Measurements from ENCODE around the gene MOSPD3. TPM values are rescaled to one million over a fixed set of nuclear protein-coding genes. Genes with fewer than 3 reads are reported as not detected.
"Not testable (repeated sequence)": the region's sequence is repeated elsewhere in the genome, so short reads cannot be mapped to it uniquely, and the experiment has no call there.

Gene MOSPD3
- total RNA-seq, 1 donor from 2014 or later = 2.6 TPM

DNA sequence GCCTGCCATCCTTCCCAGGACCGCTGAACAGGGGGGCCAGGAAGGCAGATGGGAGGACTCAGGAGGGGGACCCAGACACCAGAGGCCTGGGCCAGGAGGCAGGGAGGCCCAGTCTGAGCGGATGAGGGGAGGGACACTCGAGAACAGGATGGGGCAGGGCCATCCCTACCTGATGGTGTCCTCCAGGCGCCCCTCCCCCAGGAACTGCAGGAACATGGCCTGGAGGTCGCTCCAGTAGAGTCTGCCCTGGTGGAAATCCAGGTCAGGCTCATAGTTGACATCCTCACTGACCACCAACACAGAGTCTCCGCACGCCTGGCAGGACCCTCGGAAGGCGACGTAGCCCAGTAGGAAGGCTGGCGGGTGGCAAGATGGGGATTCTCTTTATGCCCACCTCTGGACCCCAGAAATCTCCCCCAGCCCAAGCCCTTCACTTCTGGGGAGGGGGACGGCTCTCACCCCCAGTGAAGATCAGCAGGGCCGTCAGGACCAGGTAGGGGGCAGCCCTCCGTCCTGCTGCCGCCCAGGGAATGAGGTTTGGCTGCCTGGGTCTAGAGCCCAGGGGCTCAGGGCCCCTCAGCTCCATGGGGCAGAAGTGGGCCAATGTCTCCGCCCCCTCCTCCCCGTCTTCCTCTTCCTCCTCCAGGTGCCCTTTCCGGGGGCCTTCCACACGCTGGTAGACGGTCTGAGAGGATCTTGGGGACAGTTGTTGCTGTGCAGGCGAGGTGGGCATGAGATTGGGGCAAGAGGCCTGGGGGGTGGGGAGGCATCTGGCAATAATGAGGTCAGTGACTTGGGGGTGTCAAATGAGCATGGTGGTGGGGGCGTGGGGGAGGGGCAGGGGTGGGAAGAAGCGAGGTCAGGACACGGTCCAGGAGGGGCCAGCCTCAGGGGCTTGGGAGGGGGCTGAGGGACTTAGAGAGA is 28.4 kb downstream of the MOSPD3 start:
- H3K27ac ChIP-seq (ENCODE audit: low read depth, low read length) = no peak overlapping the region
- no peak overlapping the region for H3K9ac ChIP-seq (ENCODE audit: low read depth in 1 of 3, low read length in 3 of 3)
- peaks cover 8 to 38% (median 31%) of the 10 kb centered on the region in 3 donors for H3K27me3 ChIP-seq (ENCODE audit: control insufficient read depth in 3 of 3, insufficient read depth in 3 of 3, low read length in 3 of 3)
- no peaks in the 10 kb centered on the region for H3K9me3 ChIP-seq (ENCODE audit: control insufficient read depth in 3 of 3, low read length in 3 of 3)
- no peaks in the 10 kb centered on the region for H3K4me1 ChIP-seq (ENCODE audit: control insufficient read depth in 3 of 3, insufficient read depth in 3 of 3, low read length in 3 of 3)
- H3K4me3 ChIP-seq (ENCODE audit: low read length in 3 of 3) = no peak overlapping the region
- H3K36me3 ChIP-seq (ENCODE audit: control insufficient read depth in 3 of 3, insufficient read depth in 3 of 3, low read length in 3 of 3) = no peaks in the 10 kb centered on the region

DNA sequence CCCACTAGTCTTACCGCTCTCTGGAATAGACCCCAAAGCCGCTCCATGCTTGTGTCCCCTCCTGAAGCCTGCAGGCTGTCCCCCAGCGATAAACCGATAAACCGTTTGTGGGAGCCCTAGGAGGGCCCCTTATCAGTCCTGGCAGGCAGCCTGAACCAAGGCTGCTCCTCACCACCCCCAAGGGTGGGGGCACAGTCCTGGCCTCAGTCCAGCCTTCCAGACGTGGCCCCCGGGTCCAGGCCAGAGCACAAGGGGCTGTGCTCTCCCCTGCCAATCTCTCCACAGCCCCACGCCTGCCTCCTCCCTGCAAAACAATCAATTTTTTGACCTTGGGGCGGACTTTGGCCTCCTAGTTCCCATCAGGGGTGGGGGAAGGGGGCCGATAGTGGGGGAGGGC is 29.1 kb downstream of the MOSPD3 start, which contains the start of gene TFR2:
TSS of gene TFR2 (minus strand) at position 90 of the 397 bp plus-strand sequence. CDS start at position 47, 43 bp downstream.
- H3K4me3 ChIP-seq (ENCODE audit: low read length in 3 of 3) = no peak within 1 kb of the TSS
- no peaks in the 10 kb centered on the region for H3K9me3 ChIP-seq (ENCODE audit: control insufficient read depth in 3 of 3, low read length in 3 of 3)
- no peaks in the 10 kb centered on the region for H3K36me3 ChIP-seq (ENCODE audit: control insufficient read depth in 3 of 3, insufficient read depth in 3 of 3, low read length in 3 of 3)
- no peak within 1 kb of the TSS for H3K27ac ChIP-seq (ENCODE audit: low read depth, low read length)
- no peak within 1 kb of the TSS for H3K9ac ChIP-seq (ENCODE audit: low read depth in 1 of 3, low read length in 3 of 3)
- peaks cover 12 to 44% (median 31%) of the 10 kb centered on the region in 3 donors for H3K27me3 ChIP-seq (ENCODE audit: control insufficient read depth in 3 of 3, insufficient read depth in 3 of 3, low read length in 3 of 3)
- no peaks in the 10 kb centered on the region for H3K4me1 ChIP-seq (ENCODE audit: control insufficient read depth in 3 of 3, insufficient read depth in 3 of 3, low read length in 3 of 3)

DNA sequence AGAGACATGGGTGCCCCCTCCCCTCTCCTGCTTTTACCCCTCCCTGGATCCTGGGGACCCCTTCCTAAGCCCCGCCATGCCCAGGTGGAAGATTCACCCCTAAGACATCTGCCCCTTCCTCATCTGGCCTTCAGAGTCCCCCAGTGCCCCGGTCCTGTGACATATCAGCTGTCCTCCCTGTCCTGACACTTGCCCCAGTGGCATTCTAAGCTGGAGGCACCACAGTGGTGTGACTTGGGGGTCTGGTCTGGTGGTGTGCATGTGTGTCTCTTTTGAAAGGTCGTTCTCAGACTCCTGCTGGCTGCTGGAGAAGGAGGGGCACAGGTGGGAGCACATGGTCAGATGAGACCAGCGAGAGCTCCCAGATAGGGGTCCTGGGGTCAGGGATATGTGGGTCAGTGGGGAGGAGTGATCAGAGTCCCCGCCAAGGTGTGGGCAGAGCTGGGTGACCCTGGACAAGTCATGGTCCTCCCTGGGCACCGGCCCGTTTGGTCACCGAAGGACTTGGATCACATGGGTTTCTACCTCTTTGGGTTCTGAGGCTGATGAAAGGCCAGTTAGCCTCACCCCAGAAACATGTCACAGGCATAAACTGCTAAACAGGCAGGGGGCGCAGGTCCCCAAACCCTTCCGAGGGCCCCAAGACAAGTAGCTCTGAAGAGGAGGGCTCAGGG is 29.7 kb downstream of the MOSPD3 start:
- no peaks in the 10 kb centered on the region for H3K4me1 ChIP-seq (ENCODE audit: control insufficient read depth in 3 of 3, insufficient read depth in 3 of 3, low read length in 3 of 3)
- H3K9me3 ChIP-seq (ENCODE audit: control insufficient read depth in 3 of 3, low read length in 3 of 3) = no peaks in the 10 kb centered on the region
- no peak overlapping the region for H3K27ac ChIP-seq (ENCODE audit: low read depth, low read length)
- H3K36me3 ChIP-seq (ENCODE audit: control insufficient read depth in 3 of 3, insufficient read depth in 3 of 3, low read length in 3 of 3) = no peaks in the 10 kb centered on the region
- H3K9ac ChIP-seq (ENCODE audit: low read depth in 1 of 3, low read length in 3 of 3) = no peak overlapping the region
- no peak overlapping the region for H3K4me3 ChIP-seq (ENCODE audit: low read length in 3 of 3)
- peaks cover 12 to 46% (median 37%) of the 10 kb centered on the region in 3 donors for H3K27me3 ChIP-seq (ENCODE audit: control insufficient read depth in 3 of 3, insufficient read depth in 3 of 3, low read length in 3 of 3)

DNA sequence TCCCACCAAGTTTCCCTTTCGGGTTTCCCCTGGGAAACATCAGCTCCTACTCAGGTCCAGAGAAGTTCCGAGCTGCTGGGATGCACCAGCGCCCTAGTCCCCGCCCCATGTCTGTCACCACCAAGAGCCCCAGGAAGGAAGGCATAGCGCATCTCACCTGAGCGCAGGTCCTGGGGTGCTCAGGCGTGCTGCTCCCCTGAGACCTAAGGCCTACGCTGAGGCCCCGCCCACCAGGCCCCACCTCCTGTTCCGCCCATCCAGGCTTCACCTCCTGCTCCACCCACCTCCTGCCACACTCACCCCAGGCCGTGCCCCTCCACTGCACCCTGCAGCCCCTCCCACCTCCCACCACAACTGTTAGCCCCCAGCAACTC is 30.2 kb downstream of the MOSPD3 start:
- Histone ChIP-seq H3K27ac (ENCODE audit: low read depth, low read length) (no peak overlapping the region), H3K27me3 (ENCODE audit: control insufficient read depth in 3 of 3, insufficient read depth in 3 of 3, low read length in 3 of 3) (peaks cover 14 to 49% (median 40%) of the 10 kb centered on the region in 3 donors), H3K4me1 (ENCODE audit: control insufficient read depth in 3 of 3, insufficient read depth in 3 of 3, low read length in 3 of 3) (no peaks in the 10 kb centered on the region), H3K9ac (ENCODE audit: low read depth in 1 of 3, low read length in 3 of 3) (no peak overlapping the region), H3K4me3 (ENCODE audit: low read length in 3 of 3) (no peak overlapping the region), H3K36me3 (ENCODE audit: control insufficient read depth in 3 of 3, insufficient read depth in 3 of 3, low read length in 3 of 3) (no peaks in the 10 kb centered on the region), H3K9me3 (ENCODE audit: control insufficient read depth in 3 of 3, low read length in 3 of 3) (no peaks in the 10 kb centered on the region)

DNA sequence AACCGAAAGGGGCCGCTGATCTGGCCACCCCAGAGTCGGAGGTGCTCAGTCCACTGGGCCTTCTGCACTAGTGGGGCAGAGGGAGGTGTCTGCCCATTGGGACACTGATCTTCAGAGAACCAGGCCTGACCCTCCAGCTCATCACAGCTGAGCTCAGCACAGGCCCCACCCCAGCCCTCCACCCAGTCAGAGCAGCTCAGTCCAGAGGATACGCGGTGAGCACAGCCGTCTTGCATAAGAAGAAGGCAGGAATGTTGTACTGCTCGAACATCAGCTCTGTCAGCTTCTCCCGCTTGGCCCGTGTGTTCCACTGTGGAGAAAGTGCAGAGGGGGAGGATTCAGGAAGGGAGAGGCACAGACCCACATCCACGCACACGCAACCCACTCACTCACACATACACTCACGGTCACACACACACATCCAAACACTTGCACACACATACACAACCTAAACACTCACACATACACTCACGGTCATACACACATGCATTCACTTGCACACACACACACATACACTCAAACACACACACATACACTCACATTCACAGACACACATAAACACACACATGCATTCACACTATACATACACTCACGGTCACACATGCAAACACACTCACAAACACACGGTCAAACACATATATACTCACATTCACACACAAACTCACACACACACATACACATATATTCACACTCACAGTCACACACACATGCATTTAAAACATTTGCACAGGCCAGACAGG is 37.7 kb downstream of the MOSPD3 start:
- Histone ChIP-seq H3K27ac (ENCODE audit: low read depth, low read length) (no peak overlapping the region), H3K4me1 (ENCODE audit: control insufficient read depth in 3 of 3, insufficient read depth in 3 of 3, low read length in 3 of 3) (no peaks in the 10 kb centered on the region), H3K27me3 (ENCODE audit: control insufficient read depth in 3 of 3, insufficient read depth in 3 of 3, low read length in 3 of 3) (peaks cover 27 to 43% (median 29%) of the 10 kb centered on the region in 3 donors), H3K36me3 (ENCODE audit: control insufficient read depth in 3 of 3, insufficient read depth in 3 of 3, low read length in 3 of 3) (no peaks in the 10 kb centered on the region), H3K4me3 (ENCODE audit: low read length in 3 of 3) (no peak overlapping the region), H3K9me3 (ENCODE audit: control insufficient read depth in 3 of 3, low read length in 3 of 3) (no peaks in the 10 kb centered on the region), H3K9ac (ENCODE audit: low read depth in 1 of 3, low read length in 3 of 3) (no peak overlapping the region)

DNA sequence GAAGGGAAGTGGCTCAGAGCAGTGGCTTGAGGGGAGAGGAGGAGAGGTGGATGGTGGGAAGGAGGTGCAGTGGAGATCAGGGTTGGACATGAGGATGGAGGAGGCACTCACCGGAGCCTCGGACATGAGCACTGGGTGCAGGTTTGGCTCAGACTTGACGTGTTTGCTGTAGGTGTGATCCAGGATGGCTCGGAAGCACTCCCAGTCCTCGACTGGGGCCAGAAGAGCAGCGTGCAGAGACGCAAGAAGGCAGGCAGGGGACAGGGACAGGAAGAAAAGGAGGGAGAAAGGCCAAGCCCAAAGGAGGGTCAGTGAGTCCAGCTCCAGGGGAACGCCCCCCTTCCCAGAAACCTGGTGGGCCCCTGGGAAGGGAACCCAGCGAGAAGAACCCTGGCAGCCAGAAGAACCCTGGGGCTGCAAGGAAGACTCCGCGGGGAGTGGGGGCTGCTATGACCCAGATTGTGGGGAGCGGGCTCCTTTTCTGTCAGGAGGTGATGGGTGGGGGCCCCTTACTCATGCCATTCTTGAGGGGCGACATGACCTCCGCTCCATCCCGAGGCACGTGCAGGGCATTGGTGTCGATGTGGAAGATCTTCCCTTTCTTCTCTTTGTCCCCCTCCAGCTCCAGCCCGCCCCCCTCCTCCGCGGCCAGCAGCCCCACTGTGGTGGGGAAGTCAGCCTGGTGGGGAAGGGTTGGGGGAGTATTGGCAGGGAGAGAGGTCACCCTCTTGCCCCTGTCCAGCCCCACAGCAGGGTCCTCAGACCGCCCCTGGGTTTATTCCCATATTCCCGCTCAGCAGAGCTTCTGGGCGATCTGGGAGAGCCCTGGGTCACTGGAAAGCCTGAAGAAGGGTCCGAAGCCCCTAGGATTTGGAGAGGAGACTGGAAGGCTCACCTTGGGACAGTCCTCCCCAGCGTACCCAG is 42.8 kb downstream of the MOSPD3 start:
- Histone ChIP-seq H3K4me1 (ENCODE audit: control insufficient read depth in 3 of 3, insufficient read depth in 3 of 3, low read length in 3 of 3) (no peaks in the 10 kb centered on the region), H3K9me3 (ENCODE audit: control insufficient read depth in 3 of 3, low read length in 3 of 3) (no peaks in the 10 kb centered on the region), H3K4me3 (ENCODE audit: low read length in 3 of 3) (no peak overlapping the region), H3K27me3 (ENCODE audit: control insufficient read depth in 3 of 3, insufficient read depth in 3 of 3, low read length in 3 of 3) (peaks cover 29 to 43% (median 31%) of the 10 kb centered on the region in 3 donors), H3K9ac (ENCODE audit: low read depth in 1 of 3, low read length in 3 of 3) (no peak overlapping the region), H3K27ac (ENCODE audit: low read depth, low read length) (no peak overlapping the region), H3K36me3 (ENCODE audit: control insufficient read depth in 3 of 3, insufficient read depth in 3 of 3, low read length in 3 of 3) (no peaks in the 10 kb centered on the region)

DNA sequence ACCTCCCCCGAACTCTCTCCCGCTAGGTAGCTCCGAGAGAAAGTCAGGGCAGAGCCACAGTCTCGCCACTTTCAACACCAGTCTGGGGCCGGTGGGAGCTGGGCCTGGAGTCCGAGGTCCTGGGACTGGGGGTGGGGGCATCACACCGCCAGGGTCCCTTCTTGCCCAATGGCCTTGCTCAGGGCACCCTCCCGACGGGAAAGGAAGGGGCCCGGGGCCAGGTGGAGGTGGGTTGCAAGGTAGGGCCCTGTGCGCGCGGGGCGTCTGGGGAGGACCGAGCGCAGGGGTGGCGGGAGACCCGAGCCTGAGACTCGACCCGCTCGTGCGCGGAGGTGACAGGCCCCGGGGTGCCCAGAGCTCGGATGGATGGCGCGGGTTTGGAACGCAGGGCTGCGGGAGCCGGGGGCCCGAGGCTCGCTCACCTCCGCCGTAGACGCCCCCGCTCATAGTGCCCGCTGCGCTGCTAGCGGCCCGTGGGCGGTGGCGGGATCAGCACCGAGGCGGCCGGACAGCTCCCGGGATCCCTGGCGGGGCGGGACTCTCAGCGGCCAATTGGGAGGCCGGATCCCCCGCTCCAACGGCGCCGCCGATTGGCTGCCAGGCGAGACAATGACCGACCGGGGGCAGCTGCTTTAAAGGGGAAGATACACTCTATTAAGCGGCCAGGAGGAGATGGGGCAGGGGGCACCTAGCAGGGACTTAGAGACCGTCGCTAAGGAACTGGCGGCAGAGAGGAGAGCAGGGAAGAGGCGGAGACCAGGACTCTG is 43.8 kb downstream of the MOSPD3 start, which contains the start of gene ACTL6B:
TSS of gene ACTL6B (minus strand) at position 541 of the 767 bp plus-strand sequence. CDS start at position 447, 94 bp downstream.
- no peaks in the 10 kb centered on the region for H3K36me3 ChIP-seq (ENCODE audit: control insufficient read depth in 3 of 3, insufficient read depth in 3 of 3, low read length in 3 of 3)
- no peak within 1 kb of the TSS for H3K4me3 ChIP-seq (ENCODE audit: low read length in 3 of 3)
- no peaks in the 10 kb centered on the region for H3K9me3 ChIP-seq (ENCODE audit: control insufficient read depth in 3 of 3, low read length in 3 of 3)
- no peak within 1 kb of the TSS for H3K9ac ChIP-seq (ENCODE audit: low read depth in 1 of 3, low read length in 3 of 3)
- H3K4me1 ChIP-seq (ENCODE audit: control insufficient read depth in 3 of 3, insufficient read depth in 3 of 3, low read length in 3 of 3) = no peaks in the 10 kb centered on the region
- peaks cover 27 to 46% (median 31%) of the 10 kb centered on the region in 3 donors for H3K27me3 ChIP-seq (ENCODE audit: control insufficient read depth in 3 of 3, insufficient read depth in 3 of 3, low read length in 3 of 3)
- H3K27ac ChIP-seq (ENCODE audit: low read depth, low read length) = no peak within 1 kb of the TSS

DNA sequence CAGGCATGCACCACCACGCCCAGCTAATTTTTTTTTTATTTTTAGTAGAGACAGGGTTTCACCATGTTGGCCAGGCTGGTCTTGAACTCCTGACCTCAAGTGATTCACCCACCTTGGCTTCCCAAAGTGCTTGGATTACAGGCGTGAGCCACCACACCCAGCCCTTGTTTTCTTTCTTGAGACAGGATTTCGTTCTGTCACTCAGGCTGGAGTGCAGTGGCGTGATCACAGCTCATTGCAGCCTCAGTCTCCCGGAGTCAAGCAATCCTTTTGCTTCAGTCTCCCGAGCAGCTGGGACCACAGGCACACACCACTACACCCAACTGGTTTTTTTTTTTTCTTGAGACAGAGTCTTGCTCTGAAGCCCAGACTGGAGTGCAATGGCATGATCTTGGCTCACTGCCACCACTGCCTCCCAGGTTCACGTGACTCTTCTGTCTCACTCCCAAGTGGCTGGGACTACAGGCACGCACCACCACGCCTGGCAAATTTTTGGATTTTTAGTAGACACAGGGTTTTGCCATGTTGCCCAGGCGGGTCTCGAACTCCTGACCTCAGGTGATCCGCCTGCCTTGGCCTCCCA is 49.9 kb downstream of the MOSPD3 start:
- H3K9me3 ChIP-seq (ENCODE audit: control insufficient read depth in 3 of 3, low read length in 3 of 3); H3K9ac ChIP-seq (ENCODE audit: low read depth in 1 of 3, low read length in 3 of 3); H3K4me1 ChIP-seq (ENCODE audit: control insufficient read depth in 3 of 3, insufficient read depth in 3 of 3, low read length in 3 of 3); H3K27ac ChIP-seq (ENCODE audit: low read depth, low read length); H3K4me3 ChIP-seq (ENCODE audit: low read length in 3 of 3); H3K36me3 ChIP-seq (ENCODE audit: control insufficient read depth in 3 of 3, insufficient read depth in 3 of 3, low read length in 3 of 3): not testable (repeated sequence)
- peaks cover 6 to 19% (median 10%) of the 10 kb centered on the region in 3 donors for H3K27me3 ChIP-seq (ENCODE audit: control insufficient read depth in 3 of 3, insufficient read depth in 3 of 3, low read length in 3 of 3)
